Measurements from ENCODE around the gene CDK15.

The CDK15 gene

DNA sequence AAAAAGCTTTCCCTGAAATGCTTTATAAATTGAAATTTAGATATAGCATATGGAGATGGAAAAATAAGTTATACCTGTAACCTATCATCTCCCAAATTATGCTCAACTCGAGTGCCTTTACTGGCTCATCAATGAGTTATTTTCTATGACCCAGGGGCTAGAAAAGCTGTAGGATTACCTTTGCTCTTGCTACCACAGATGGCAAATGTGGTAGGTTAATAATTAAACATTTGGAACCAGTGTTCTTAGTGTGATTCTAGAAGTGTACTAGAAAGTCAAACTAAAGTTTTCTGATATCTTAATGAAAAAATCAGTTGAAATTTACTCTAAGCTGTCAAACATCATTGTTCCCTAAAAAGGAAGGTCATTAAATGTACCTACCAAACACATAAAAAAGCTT is 48.1 kb upstream of the CDK15 start (continued):
- TF ChIP-seq, protein P1, sequence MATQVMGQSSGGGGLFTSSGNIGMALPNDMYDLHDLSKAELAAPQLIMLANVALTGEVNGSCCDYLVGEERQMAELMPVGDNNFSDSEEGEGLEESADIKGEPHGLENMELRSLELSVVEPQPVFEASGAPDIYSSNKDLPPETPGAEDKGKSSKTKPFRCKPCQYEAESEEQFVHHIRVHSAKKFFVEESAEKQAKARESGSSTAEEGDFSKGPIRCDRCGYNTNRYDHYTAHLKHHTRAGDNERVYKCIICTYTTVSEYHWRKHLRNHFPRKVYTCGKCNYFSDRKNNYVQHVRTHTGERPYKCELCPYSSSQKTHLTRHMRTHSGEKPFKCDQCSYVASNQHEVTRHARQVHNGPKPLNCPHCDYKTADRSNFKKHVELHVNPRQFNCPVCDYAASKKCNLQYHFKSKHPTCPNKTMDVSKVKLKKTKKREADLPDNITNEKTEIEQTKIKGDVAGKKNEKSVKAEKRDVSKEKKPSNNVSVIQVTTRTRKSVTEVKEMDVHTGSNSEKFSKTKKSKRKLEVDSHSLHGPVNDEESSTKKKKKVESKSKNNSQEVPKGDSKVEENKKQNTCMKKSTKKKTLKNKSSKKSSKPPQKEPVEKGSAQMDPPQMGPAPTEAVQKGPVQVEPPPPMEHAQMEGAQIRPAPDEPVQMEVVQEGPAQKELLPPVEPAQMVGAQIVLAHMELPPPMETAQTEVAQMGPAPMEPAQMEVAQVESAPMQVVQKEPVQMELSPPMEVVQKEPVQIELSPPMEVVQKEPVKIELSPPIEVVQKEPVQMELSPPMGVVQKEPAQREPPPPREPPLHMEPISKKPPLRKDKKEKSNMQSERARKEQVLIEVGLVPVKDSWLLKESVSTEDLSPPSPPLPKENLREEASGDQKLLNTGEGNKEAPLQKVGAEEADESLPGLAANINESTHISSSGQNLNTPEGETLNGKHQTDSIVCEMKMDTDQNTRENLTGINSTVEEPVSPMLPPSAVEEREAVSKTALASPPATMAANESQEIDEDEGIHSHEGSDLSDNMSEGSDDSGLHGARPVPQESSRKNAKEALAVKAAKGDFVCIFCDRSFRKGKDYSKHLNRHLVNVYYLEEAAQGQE (tag by site-specific recombination; IDR thresholded peaks at IDR 0.05) = no peak
- no peak for TF ChIP-seq ZNF510 (tag by site-specific recombination; IDR thresholded peaks at IDR 0.05; ENCODE audit: insufficient replicate concordance)
- TF ChIP-seq ZNF529 (tag by site-specific recombination; IDR thresholded peaks at IDR 0.05; ENCODE audit: insufficient replicate concordance) = no peak
- TF ChIP-seq ZNF660 (tag by site-specific recombination; IDR thresholded peaks at IDR 0.05) = no peak
- TF ChIP-seq ZNF423 (tag by site-specific recombination; IDR thresholded peaks at IDR 0.05) = no peak
- TF ChIP-seq ZNF324 (tag by site-specific recombination; IDR thresholded peaks at IDR 0.05) = no peak
- TF ChIP-seq, protein P2, sequence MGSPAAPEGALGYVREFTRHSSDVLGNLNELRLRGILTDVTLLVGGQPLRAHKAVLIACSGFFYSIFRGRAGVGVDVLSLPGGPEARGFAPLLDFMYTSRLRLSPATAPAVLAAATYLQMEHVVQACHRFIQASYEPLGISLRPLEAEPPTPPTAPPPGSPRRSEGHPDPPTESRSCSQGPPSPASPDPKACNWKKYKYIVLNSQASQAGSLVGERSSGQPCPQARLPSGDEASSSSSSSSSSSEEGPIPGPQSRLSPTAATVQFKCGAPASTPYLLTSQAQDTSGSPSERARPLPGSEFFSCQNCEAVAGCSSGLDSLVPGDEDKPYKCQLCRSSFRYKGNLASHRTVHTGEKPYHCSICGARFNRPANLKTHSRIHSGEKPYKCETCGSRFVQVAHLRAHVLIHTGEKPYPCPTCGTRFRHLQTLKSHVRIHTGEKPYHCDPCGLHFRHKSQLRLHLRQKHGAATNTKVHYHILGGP (tag by site-specific recombination; IDR thresholded peaks at IDR 0.05) = no peak
- no peak for TF ChIP-seq ZNF488 (tag by site-specific recombination; IDR thresholded peaks at IDR 0.05)

DNA sequence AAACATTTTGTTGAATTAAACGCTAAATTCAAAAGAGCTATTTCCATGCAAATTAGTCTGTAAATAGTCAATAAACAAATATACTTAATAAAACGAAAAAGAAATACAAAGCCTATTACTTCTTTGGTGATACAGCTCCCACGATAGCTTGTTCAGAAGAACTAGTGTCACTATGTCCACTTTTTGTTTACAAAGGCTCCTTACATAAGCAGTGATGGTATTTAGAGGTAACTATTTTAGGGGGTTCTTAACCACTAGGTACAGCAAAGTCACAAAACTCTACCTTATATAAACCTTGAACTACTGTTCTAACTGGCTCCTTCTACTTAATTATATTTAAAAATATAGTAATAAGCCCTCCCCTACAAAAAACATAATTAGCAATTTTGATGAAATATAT is 47.5 kb upstream of the CDK15 start:
- Histone ChIP-seq H3K4me3 (ENCODE audit: low read depth, low read length) (no peak overlapping the region), H3K36me3 (ENCODE audit: control insufficient read depth in 2 of 2, insufficient read depth in 1 of 2, low read length in 2 of 2) (peaks cover 11 to 60% of the 10 kb centered on the region in 2 experiments; a peak in 2 of 3 replicates), H3K4me1 (ENCODE audit: control insufficient read depth, insufficient read depth, low read length) (no peaks in the 10 kb centered on the region), H3K27ac (ENCODE audit: extremely low read depth, low read depth, low read length) (no peak overlapping the region), H3K9me3 (ENCODE audit: control insufficient read depth, insufficient read depth, low read depth, low read length) (no peaks in the 10 kb centered on the region)
- TF ChIP-seq, protein P2 (tag by site-specific recombination; IDR thresholded peaks at IDR 0.05) = no peak
- no peak for TF ChIP-seq OVOL3 (tag by site-specific recombination; IDR thresholded peaks at IDR 0.05)
- TF ChIP-seq ZNF585B (tag by site-specific recombination; IDR thresholded peaks at IDR 0.05) = no peak
- no peak for TF ChIP-seq GLI4 (tag by site-specific recombination; IDR thresholded peaks at IDR 0.05)
- no peak for TF ChIP-seq SP3 (tag by site-specific recombination; IDR thresholded peaks at IDR 0.05)
- TF ChIP-seq, protein P3, sequence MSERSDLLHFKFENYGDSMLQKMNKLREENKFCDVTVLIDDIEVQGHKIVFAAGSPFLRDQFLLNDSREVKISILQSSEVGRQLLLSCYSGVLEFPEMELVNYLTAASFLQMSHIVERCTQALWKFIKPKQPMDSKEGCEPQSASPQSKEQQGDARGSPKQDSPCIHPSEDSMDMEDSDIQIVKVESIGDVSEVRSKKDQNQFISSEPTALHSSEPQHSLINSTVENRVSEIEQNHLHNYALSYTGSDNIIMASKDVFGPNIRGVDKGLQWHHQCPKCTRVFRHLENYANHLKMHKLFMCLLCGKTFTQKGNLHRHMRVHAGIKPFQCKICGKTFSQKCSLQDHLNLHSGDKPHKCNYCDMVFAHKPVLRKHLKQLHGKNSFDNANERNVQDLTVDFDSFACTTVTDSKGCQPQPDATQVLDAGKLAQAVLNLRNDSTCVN (tag by site-specific recombination; optimal IDR thresholded peaks at IDR 0.05) = no peak
- TF ChIP-seq ZNF530 (tag by site-specific recombination; IDR thresholded peaks at IDR 0.05; ENCODE audit: low read depth) = no peak
- TF ChIP-seq ZNF501 (tag by site-specific recombination; IDR thresholded peaks at IDR 0.05) = no peak
- TF ChIP-seq SP2 (tag by site-specific recombination; IDR thresholded peaks at IDR 0.05) = no peak
- no peak for TF ChIP-seq BCL11B (tag by site-specific recombination; IDR thresholded peaks at IDR 0.05; ENCODE audit: low read depth)
- no peak for TF ChIP-seq ZNF560 (tag by site-specific recombination; IDR thresholded peaks at IDR 0.05; ENCODE audit: borderline replicate concordance)
- TF ChIP-seq ZNF114 (tag by site-specific recombination; IDR thresholded peaks at IDR 0.05) = no peak
- no peak for TF ChIP-seq MYNN (tag by site-specific recombination; IDR thresholded peaks at IDR 0.05; ENCODE audit: borderline replicate concordance)
- no peak for TF ChIP-seq ZNF596 (tag by site-specific recombination; IDR thresholded peaks at IDR 0.05)
- TF ChIP-seq ZNF175 (tag by site-specific recombination; IDR thresholded peaks at IDR 0.05) = no peak
- POLR2A ChIA-PET = no interaction called here
- CTCF ChIA-PET = no interaction called here

All from HEK293 (cell line).